IMR-90 (cell line): Measurements from ENCODE around the gene RGP1.

Source experiments
- CTCF ChIP-seq: conservative IDR thresholded peaks from 2 replicates; pipeline ENCODE4 v1.5.1; 2012; ENCODE audit warnings: mild to moderate bottlenecking, low read depth, low read length, improper control_type of control experiment
- FOS ChIP-seq: fragments of 150-350 bp; IDR thresholded peaks from 2 replicates; pipeline ENCODE4 v1.6.1; 2016; ENCODE audit warnings: low read depth, low read length
- MAFK ChIP-seq: IDR thresholded peaks from 2 replicates; pipeline ENCODE4 v1.6.1; 2012; ENCODE audit warnings: low read depth, low read length, improper control_type of control experiment
- RCOR1 ChIP-seq: IDR thresholded peaks from 2 replicates; pipeline ENCODE4 v1.6.1; 2012; ENCODE audit warnings: mild to moderate bottlenecking, low read length, improper control_type of control experiment; ENCODE audit not compliant: insufficient replicate concordance

- TF ChIP-seq CTCF (no peak), RCOR1 (no peak), MAFK (no peak), FOS (no peak)
Observed at GRCh38 chr9:35763181-35763580, 14.1 kb downstream of the RGP1 start.
